Measurements from ENCODE around the gene TEX2. TPM values are rescaled to one million over a fixed set of nuclear protein-coding genes. Genes with fewer than 3 reads are reported as not detected.

TEX2 gene
- total and polyA plus RNA-seq, 9 of the 15 experiments (the other 6 are each of a cell fraction or from before 2014, with no cell fraction given) = 4.1 to 27.6 (median 19.3) TPM

GRCh38 chr17:64216338-64217248 is 46.5 kb downstream of the TEX2 start (continued):
- TF ChIP-seq, protein P1, sequence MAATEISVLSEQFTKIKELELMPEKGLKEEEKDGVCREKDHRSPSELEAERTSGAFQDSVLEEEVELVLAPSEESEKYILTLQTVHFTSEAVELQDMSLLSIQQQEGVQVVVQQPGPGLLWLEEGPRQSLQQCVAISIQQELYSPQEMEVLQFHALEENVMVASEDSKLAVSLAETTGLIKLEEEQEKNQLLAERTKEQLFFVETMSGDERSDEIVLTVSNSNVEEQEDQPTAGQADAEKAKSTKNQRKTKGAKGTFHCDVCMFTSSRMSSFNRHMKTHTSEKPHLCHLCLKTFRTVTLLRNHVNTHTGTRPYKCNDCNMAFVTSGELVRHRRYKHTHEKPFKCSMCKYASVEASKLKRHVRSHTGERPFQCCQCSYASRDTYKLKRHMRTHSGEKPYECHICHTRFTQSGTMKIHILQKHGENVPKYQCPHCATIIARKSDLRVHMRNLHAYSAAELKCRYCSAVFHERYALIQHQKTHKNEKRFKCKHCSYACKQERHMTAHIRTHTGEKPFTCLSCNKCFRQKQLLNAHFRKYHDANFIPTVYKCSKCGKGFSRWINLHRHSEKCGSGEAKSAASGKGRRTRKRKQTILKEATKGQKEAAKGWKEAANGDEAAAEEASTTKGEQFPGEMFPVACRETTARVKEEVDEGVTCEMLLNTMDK (IDR thresholded peaks at IDR 0.05; ENCODE audit: borderline replicate concordance, insufficient read depth, low read depth, low read length, poor library complexity, severe bottlenecking) = peak; percentile 63
- TF ChIP-seq, protein P2, sequence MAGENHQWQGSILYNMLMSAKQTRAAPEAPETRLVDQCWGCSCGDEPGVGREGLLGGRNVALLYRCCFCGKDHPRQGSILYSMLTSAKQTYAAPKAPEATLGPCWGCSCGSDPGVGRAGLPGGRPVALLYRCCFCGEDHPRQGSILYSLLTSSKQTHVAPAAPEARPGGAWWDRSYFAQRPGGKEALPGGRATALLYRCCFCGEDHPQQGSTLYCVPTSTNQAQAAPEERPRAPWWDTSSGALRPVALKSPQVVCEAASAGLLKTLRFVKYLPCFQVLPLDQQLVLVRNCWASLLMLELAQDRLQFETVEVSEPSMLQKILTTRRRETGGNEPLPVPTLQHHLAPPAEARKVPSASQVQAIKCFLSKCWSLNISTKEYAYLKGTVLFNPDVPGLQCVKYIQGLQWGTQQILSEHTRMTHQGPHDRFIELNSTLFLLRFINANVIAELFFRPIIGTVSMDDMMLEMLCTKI (IDR thresholded peaks at IDR 0.05; ENCODE audit: partially characterized antibody) = no peak
- TF ChIP-seq HDAC1 (IDR thresholded peaks at IDR 0.05) (peak in 1 of 2 experiments; percentile 19; a peak in 1 of 4 replicates), ZBTB33 (CRISPR knock-in tag; IDR thresholded peaks at IDR 0.05) (0 out of 2 replicates have a peak, but pooled peaks have one; percentile 14), TAL1 (IDR thresholded peaks at IDR 0.05) (peak; percentile 41), CREM (IDR thresholded peaks at IDR 0.05; ENCODE audit: low read depth) (peak; percentile 4; the same call in 1 of the 2 replicates), ZNF384 (IDR thresholded peaks at IDR 0.05; ENCODE audit: low read depth, low read length) (no peak)
- TF ChIP-seq, protein P3, sequence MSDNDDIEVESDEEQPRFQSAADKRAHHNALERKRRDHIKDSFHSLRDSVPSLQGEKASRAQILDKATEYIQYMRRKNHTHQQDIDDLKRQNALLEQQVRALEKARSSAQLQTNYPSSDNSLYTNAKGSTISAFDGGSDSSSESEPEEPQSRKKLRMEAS (CRISPR knock-in tag; IDR thresholded peaks at IDR 0.05) = peak; percentile 59; the same call in 1 of the 2 replicates
- TF ChIP-seq, protein P4, sequence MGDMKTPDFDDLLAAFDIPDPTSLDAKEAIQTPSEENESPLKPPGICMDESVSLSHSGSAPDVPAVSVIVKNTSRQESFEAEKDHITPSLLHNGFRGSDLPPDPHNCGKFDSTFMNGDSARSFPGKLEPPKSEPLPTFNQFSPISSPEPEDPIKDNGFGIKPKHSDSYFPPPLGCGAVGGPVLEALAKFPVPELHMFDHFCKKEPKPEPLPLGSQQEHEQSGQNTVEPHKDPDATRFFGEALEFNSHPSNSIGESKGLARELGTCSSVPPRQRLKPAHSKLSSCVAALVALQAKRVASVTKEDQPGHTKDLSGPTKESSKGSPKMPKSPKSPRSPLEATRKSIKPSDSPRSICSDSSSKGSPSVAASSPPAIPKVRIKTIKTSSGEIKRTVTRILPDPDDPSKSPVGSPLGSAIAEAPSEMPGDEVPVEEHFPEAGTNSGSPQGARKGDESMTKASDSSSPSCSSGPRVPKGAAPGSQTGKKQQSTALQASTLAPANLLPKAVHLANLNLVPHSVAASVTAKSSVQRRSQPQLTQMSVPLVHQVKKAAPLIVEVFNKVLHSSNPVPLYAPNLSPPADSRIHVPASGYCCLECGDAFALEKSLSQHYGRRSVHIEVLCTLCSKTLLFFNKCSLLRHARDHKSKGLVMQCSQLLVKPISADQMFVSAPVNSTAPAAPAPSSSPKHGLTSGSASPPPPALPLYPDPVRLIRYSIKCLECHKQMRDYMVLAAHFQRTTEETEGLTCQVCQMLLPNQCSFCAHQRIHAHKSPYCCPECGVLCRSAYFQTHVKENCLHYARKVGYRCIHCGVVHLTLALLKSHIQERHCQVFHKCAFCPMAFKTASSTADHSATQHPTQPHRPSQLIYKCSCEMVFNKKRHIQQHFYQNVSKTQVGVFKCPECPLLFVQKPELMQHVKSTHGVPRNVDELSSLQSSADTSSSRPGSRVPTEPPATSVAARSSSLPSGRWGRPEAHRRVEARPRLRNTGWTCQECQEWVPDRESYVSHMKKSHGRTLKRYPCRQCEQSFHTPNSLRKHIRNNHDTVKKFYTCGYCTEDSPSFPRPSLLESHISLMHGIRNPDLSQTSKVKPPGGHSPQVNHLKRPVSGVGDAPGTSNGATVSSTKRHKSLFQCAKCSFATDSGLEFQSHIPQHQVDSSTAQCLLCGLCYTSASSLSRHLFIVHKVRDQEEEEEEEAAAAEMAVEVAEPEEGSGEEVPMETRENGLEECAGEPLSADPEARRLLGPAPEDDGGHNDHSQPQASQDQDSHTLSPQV (IDR thresholded peaks at IDR 0.05) = peak; percentile 81
- TF ChIP-seq, protein P5, sequence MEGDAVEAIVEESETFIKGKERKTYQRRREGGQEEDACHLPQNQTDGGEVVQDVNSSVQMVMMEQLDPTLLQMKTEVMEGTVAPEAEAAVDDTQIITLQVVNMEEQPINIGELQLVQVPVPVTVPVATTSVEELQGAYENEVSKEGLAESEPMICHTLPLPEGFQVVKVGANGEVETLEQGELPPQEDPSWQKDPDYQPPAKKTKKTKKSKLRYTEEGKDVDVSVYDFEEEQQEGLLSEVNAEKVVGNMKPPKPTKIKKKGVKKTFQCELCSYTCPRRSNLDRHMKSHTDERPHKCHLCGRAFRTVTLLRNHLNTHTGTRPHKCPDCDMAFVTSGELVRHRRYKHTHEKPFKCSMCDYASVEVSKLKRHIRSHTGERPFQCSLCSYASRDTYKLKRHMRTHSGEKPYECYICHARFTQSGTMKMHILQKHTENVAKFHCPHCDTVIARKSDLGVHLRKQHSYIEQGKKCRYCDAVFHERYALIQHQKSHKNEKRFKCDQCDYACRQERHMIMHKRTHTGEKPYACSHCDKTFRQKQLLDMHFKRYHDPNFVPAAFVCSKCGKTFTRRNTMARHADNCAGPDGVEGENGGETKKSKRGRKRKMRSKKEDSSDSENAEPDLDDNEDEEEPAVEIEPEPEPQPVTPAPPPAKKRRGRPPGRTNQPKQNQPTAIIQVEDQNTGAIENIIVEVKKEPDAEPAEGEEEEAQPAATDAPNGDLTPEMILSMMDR (IDR thresholded peaks at IDR 0.05 in 2 of 3, conservative IDR thresholded peaks at IDR 0.05 in 1 of 3; ENCODE audit: insufficient read depth in 2 of 3, low read depth in 1 of 3, low read length in 3 of 3) = peak; percentile 55 to 68 (median 56)
- TF ChIP-seq, protein P6, sequence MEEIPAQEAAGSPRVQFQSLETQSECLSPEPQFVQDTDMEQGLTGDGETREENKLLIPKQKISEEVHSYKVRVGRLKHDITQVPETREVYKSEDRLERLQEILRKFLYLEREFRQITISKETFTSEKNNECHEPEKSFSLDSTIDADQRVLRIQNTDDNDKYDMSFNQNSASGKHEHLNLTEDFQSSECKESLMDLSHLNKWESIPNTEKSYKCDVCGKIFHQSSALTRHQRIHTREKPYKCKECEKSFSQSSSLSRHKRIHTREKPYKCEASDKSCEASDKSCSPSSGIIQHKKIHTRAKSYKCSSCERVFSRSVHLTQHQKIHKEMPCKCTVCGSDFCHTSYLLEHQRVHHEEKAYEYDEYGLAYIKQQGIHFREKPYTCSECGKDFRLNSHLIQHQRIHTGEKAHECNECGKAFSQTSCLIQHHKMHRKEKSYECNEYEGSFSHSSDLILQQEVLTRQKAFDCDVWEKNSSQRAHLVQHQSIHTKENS (CRISPR knock-in tag; IDR thresholded peaks at IDR 0.05) = no peak
